B cell (primary cell): Measurements from ENCODE around the gene CDK5RAP1. TPM values are rescaled to one million over a fixed set of nuclear protein-coding genes. Genes with fewer than 3 reads are reported as not detected.

Source experiments
- ATAC-seq: fragments of 200-7000 bp; cut with Tn5 transposase; one replicate; pipeline ENCODE4 v1.10.0; 2021; ENCODE audit warnings: low read depth, mild to moderate bottlenecking, moderate number of reproducible peaks, moderate library complexity
- CTCF ChIA-PET: fragments of 350-600 bp; sonication (Branson Sonifier 250); formaldehyde crosslinking; loops from one replicate; lab custom pipeline; 2021; ENCODE audit warnings: antibody characterized with exemption, inconsistent platforms; lab: Charles Lee
- POLR2A ChIA-PET: fragments of 350-600 bp; sonication (Branson Sonifier 250); formaldehyde crosslinking; loops from one replicate; lab custom pipeline; 2021; ENCODE audit warnings: antibody characterized with exemption; lab: Charles Lee
- DNase-seq: peaks from one replicate; pipeline ENCODE4 v3.0.0; 2013
- H2AFZ ChIP-seq: 2 replicates; pipeline ENCODE4 v1.6.1; 2012; ENCODE audit warnings: mild to moderate bottlenecking, low read depth, low read length; ENCODE audit not compliant: insufficient read depth, poor library complexity, severe bottlenecking
- H3K27ac ChIP-seq, 2 donors: 1 replicate in 1 of 2; 2 replicates in 1 of 2; pipeline ENCODE4 v1.5.1; 2012 to 2013; ENCODE audit warnings: low read length in 2 of 2, mild to moderate bottlenecking in 2 of 2, moderate library complexity in 1 of 2
- H3K27me3 ChIP-seq, 4 experiments: fragments of 200-600 bp in 1 of 4; sonication (generic) in 1 of 4; replicated peaks in 1 of 4; 1 replicate in 2 of 4; 2 replicates in 2 of 4; pipeline versions ENCODE4 v1.6.1 to v1.7.0; 2013 to 2016; ENCODE audit warnings: low read length in 3 of 4, mild to moderate bottlenecking in 2 of 4, mixed read lengths in 1 of 4, moderate library complexity in 1 of 4; ENCODE audit not compliant: insufficient read depth in 4 of 4, control insufficient read depth in 3 of 4; ENCODE audit errors: control extremely low read depth in 1 of 4
- H3K36me3 ChIP-seq, 2 experiments: replicated peaks in 1 of 2; 1 replicate in 1 of 2; 2 replicates in 1 of 2; pipeline versions ENCODE4 v1.6.1 to v1.7.1; 2013; ENCODE audit warnings: low read length in 1 of 2; ENCODE audit not compliant: insufficient read depth in 2 of 2, control insufficient read depth in 1 of 2; ENCODE audit errors: control extremely low read depth in 1 of 2, extremely low read depth in 1 of 2
- H3K4me1 ChIP-seq, 2 donors: fragments of 200-600 bp in 1 of 2; sonication (generic) in 1 of 2; 1 replicate in 1 of 2; 2 replicates in 1 of 2; pipeline versions ENCODE4 v1.5.1 to v1.6.1; 2013 to 2017; ENCODE audit warnings: low read length in 2 of 2; ENCODE audit not compliant: control insufficient read depth in 2 of 2, insufficient read depth in 2 of 2
- H3K4me2 ChIP-seq: replicated peaks from 2 replicates; pipeline ENCODE3; 2012; ENCODE audit warnings: mild to moderate bottlenecking, low read depth, low read length; ENCODE audit not compliant: poor library complexity, severe bottlenecking
- H3K4me3 ChIP-seq, 5 experiments: fragments of 200-600 bp in 1 of 5; sonication (generic) in 1 of 5; 1 replicate in 3 of 5; 2 replicates in 2 of 5; pipeline versions ENCODE4 v1.5.1 to v1.7.0; 2011 to 2016; ENCODE audit warnings: low read length in 4 of 5, mild to moderate bottlenecking in 4 of 5, low read depth in 2 of 5, control low read depth in 1 of 5, moderate library complexity in 1 of 5; ENCODE audit not compliant: insufficient read depth in 1 of 5; ENCODE audit errors: control extremely low read depth in 1 of 5, extremely low read depth in 1 of 5
- H3K79me2 ChIP-seq: fragments of 200-600 bp; sonication (generic); one replicate; pipeline ENCODE4 v1.6.0; 2016; ENCODE audit warnings: low read length; ENCODE audit not compliant: control insufficient read depth, insufficient read depth
- H3K9ac ChIP-seq: fragments of 200-600 bp; sonication (generic); 2 replicates; pipeline ENCODE4 v1.6.1; 2017; ENCODE audit warnings: mild to moderate bottlenecking, low read length, moderate library complexity
- H3K9me3 ChIP-seq, 3 donors: one replicate each; pipeline versions ENCODE4 v1.6.1 to v1.7.1; 2013; ENCODE audit warnings: low read length in 2 of 3; ENCODE audit not compliant: control insufficient read depth in 2 of 3, insufficient read depth in 1 of 3; ENCODE audit errors: control extremely low read depth in 1 of 3
- H4K20me1 ChIP-seq: 2 replicates; pipeline ENCODE4 v1.6.0; 2012; ENCODE audit warnings: mild to moderate bottlenecking, low read length; ENCODE audit not compliant: insufficient read depth, control insufficient read depth, poor library complexity, severe bottlenecking
- H3K27ac Mint-ChIP-seq: one replicate; pipeline ENCODE4 v1.8.0; 2021; ENCODE audit warnings: mixed read lengths
- H3K27me3 Mint-ChIP-seq: one replicate; pipeline ENCODE4 v1.8.0; 2021; ENCODE audit warnings: mixed read lengths
- H3K4me1 Mint-ChIP-seq: one replicate; pipeline ENCODE4 v1.8.0; 2021; ENCODE audit warnings: mixed read lengths
- H3K4me3 Mint-ChIP-seq: one replicate; pipeline ENCODE4 v1.8.0; 2021; ENCODE audit warnings: mixed read lengths
- H3K9me3 Mint-ChIP-seq: one replicate; pipeline ENCODE4 v1.8.0; 2022; ENCODE audit warnings: mixed read lengths; ENCODE audit not compliant: insufficient read depth
- CTCF ChIP-seq: fragments of 200-600 bp; IDR thresholded peaks from one replicate; pipeline ENCODE4 v1.8.0; 2022; ENCODE audit warnings: antibody characterized with exemption, mild to moderate bottlenecking
- EZH2 ChIP-seq: IDR thresholded peaks from 2 replicates; pipeline ENCODE4 v1.6.1; 2012; ENCODE audit warnings: borderline replicate concordance, low read depth, mild to moderate bottlenecking, moderate library complexity, low read length; ENCODE audit not compliant: insufficient read depth, poor library complexity, severe bottlenecking
- WGBS: methylation state at CpG from one replicate; pipeline ENCODE4 v1.1.5; 2013; ENCODE audit warnings: missing lambda C conversion rate; ENCODE audit not compliant: insufficient coverage; 5-methylcytosine and 5-hydroxymethylcytosine counted together
- intact Hi-C: fragments of 100-400 bp; cut with micrococcal nuclease; formaldehyde crosslinking; loops from one replicate; pipeline ENCODE4 v1.10.0; 2022
- polyA plus RNA-seq: library from polyadenylated mRNA; depleted of rRNA; stranded (reverse); fragments of >200 nt; gene quantifications from 2 replicates; pipeline ENCODE4 v1.2.3, GENCODE V29; 2012
- total RNA-seq, 2 donors: library from RNA; stranded (reverse); fragments of 120-200 nt in 1 of 2; gene quantifications; 1 replicate in 1 of 2; 2 replicates in 1 of 2; pipeline versions ENCODE4 v1.2.3 to v1.2.4, GENCODE V29; 2013 to 2022

CDK5RAP1 gene
- total and polyA plus RNA-seq, 2 donors (not counting 1 experiment from before 2014, with no cell fraction given) = 50.4 to 60.5 TPM

GRCh38 chr20:33309631-33310030 lies 91.7 kb downstream of the CDK5RAP1 start:
- H3K27ac Mint-ChIP-seq = no peak overlapping the region
- H2AFZ ChIP-seq = no peak overlapping the region
- no peak overlapping the region for H3K9ac ChIP-seq
- intact Hi-C loops = no loop called here
- H3K4me2 ChIP-seq = no peak overlapping the region
- H3K27ac ChIP-seq = no peak overlapping the region
- TF ChIP-seq EZH2 (no peak), CTCF (no peak)
- WGBS = 76% methylated on average over 2 of the region's 2 CpGs
- ATAC-seq (no peak), DNase-seq (no peak)
- H3K36me3 ChIP-seq = no peaks in the 10 kb centered on the region
- H3K4me3 Mint-ChIP-seq = no peak overlapping the region
- H3K4me1 ChIP-seq = peaks cover 0 to 5% of the 10 kb centered on the region in 2 donors
- peaks cover 0 to 2% (median 0%) of the 10 kb centered on the region in 4 experiments for H3K27me3 ChIP-seq
- peaks cover 0 to 3% (median 0%) of the 10 kb centered on the region in 3 donors for H3K9me3 ChIP-seq
- no peaks in the 10 kb centered on the region for H3K9me3 Mint-ChIP-seq
- POLR2A ChIA-PET = no interaction called here
- no peak overlapping the region for H3K4me3 ChIP-seq
- CTCF ChIA-PET = interaction anchor here (1.2 kb wide), 1 partner anchor 12 kb away, joined by 3 read pairs; no protein-coding TSS in a partner anchor
- no peaks in the 10 kb centered on the region for H3K4me1 Mint-ChIP-seq
- H3K79me2 ChIP-seq = no peaks in the 10 kb centered on the region
- H4K20me1 ChIP-seq = no peaks in the 10 kb centered on the region
- peaks cover 5% of the 10 kb centered on the region for H3K27me3 Mint-ChIP-seq

Other genes starting within 250 kb of the CDK5RAP1 start
- not detected in 2 replicates for gene BPIFA2, start 233.4 kb downstream of the CDK5RAP1 start, total RNA-seq
- not detected in 2 replicates for gene BPIFA2, start 233.4 kb downstream of the CDK5RAP1 start, polyA plus RNA-seq
- gene BPIFA3, start 184.2 kb downstream of the CDK5RAP1 start, total RNA-seq = not detected in 2 replicates
- gene BPIFA3, start 184.2 kb downstream of the CDK5RAP1 start, polyA plus RNA-seq = not detected in 2 replicates
- gene BPIFA1, start 165.5 kb downstream of the CDK5RAP1 start, total RNA-seq = not detected in 2 replicates
- not detected in 2 replicates for gene BPIFA1, start 165.5 kb downstream of the CDK5RAP1 start, polyA plus RNA-seq
- not detected in 2 replicates for gene BPIFB1, start 118.3 kb downstream of the CDK5RAP1 start, total RNA-seq
- not detected in 2 replicates for gene BPIFB1, start 118.3 kb downstream of the CDK5RAP1 start, polyA plus RNA-seq
- gene SNTA1, start 42.2 kb upstream of the CDK5RAP1 start, total RNA-seq = 9.9 and 11.5 TPM in 2 replicates
- gene SNTA1, start 42.2 kb upstream of the CDK5RAP1 start, polyA plus RNA-seq = 3.9 and 7.0 TPM in 2 replicates
- 30.0 and 33.6 TPM in 2 replicates for gene CBFA2T2, start 88.6 kb upstream of the CDK5RAP1 start, total RNA-seq
- gene CBFA2T2, start 88.6 kb upstream of the CDK5RAP1 start, polyA plus RNA-seq = 26.9 and 32.3 TPM in 2 replicates